Activated naive CD8-positive, alpha-beta T cell treated with anti-CD3 and anti-CD28 coated beads, Interleukin-2, amount 10 ng/mL, durations not matched to agents 7 days and 5 days (primary cell): ENCODE data around the gene CD8B. TPM values are rescaled to one million over a fixed set of nuclear protein-coding genes. Genes with fewer than 3 reads are reported as not detected.

Experiments used
- ATAC-seq: fragments of 150-1000 bp; cut with Tn5 transposase; one replicate; pipeline ENCODE4 v1.10.0; 2021; ENCODE audit warnings: low read depth, moderate library complexity
- POLR2A ChIA-PET: fragments of 350-600 bp; sonication (Branson Sonifier 250); formaldehyde crosslinking; loops from one replicate; lab custom pipeline; 2021; ENCODE audit warnings: antibody characterized with exemption; lab: Charles Lee
- DNase-seq: peaks from one replicate; pipeline ENCODE4 v3.0.0; 2021
- H3K27ac Mint-ChIP-seq: one replicate; pipeline ENCODE4 v1.8.0; 2022; ENCODE audit warnings: mild to moderate bottlenecking, mixed read lengths
- H3K27me3 Mint-ChIP-seq: one replicate; pipeline ENCODE4 v1.8.0; 2022; ENCODE audit warnings: mild to moderate bottlenecking, moderate library complexity, mixed read lengths
- H3K36me3 Mint-ChIP-seq: one replicate; pipeline ENCODE4 v1.8.0; 2021; ENCODE audit warnings: mild to moderate bottlenecking, mixed read lengths
- H3K4me1 Mint-ChIP-seq: one replicate; pipeline ENCODE4 v1.8.0; 2021; ENCODE audit warnings: mixed read lengths
- H3K4me3 Mint-ChIP-seq: one replicate; pipeline ENCODE4 v1.8.0; 2022; ENCODE audit warnings: mild to moderate bottlenecking, moderate library complexity, mixed read lengths
- H3K9me3 Mint-ChIP-seq: one replicate; pipeline ENCODE4 v1.8.0; 2021; ENCODE audit warnings: mixed read lengths
- total RNA-seq, 2 experiments: library from RNA; stranded (reverse); gene quantifications; one replicate each; pipeline ENCODE4 v1.2.3, GENCODE V29; 2021

The CD8B gene
- total RNA-seq, 2 experiments from 2014 or later, result 475 to 483 TPM

- no peaks in the 10 kb centered on the region for H3K9me3 Mint-ChIP-seq
- POLR2A ChIA-PET, result interaction anchor here (0.8 kb wide), 1 partner anchor 32 kb away, joined by 3 read pairs; no protein-coding TSS in a partner anchor
- H3K4me1 Mint-ChIP-seq, result peaks cover 10% of the 10 kb centered on the region
- ATAC-seq, result no peak
- no peak for DNase-seq
- no peak overlapping the region for H3K27ac Mint-ChIP-seq
- H3K4me3 Mint-ChIP-seq, result no peak overlapping the region
- peaks cover 23% of the 10 kb centered on the region for H3K36me3 Mint-ChIP-seq
- no peaks in the 10 kb centered on the region for H3K27me3 Mint-ChIP-seq
Measured at GRCh38 chr2:86775338-86775737, 86.3 kb downstream of the CD8B start.

GRCh38 chr2:86774862-86775261, 86.8 kb downstream of the CD8B start:
- H3K4me1 Mint-ChIP-seq, result peaks cover 10% of the 10 kb centered on the region
- ATAC-seq (no peak), DNase-seq (no peak)
- H3K4me3 Mint-ChIP-seq, result no peak overlapping the region
- H3K27ac Mint-ChIP-seq, result no peak overlapping the region
- no peaks in the 10 kb centered on the region for H3K27me3 Mint-ChIP-seq
- H3K36me3 Mint-ChIP-seq, result peaks cover 23% of the 10 kb centered on the region
- POLR2A ChIA-PET, result no interaction called here
- no peaks in the 10 kb centered on the region for H3K9me3 Mint-ChIP-seq

- peaks cover 27% of the 10 kb centered on the region for H3K36me3 Mint-ChIP-seq
- POLR2A ChIA-PET, result interaction anchor here (0.9 to 3.8 kb wide), 3 partner anchors 10 to 35 kb away, joined by 3 to 25 read pairs (median 5); no protein-coding TSS in a partner anchor
- ATAC-seq (no peak), DNase-seq (no peak)
- no peak overlapping the region for H3K4me3 Mint-ChIP-seq
- H3K27ac Mint-ChIP-seq, result no peak overlapping the region
- H3K4me1 Mint-ChIP-seq, result peaks cover 12% of the 10 kb centered on the region
- H3K9me3 Mint-ChIP-seq, result no peaks in the 10 kb centered on the region
- H3K27me3 Mint-ChIP-seq, result no peaks in the 10 kb centered on the region
Measured at GRCh38 chr2:86772611-86773010, 89.1 kb downstream of the CD8B start.

- no peak for ATAC-seq
Measured at GRCh38 chr2:86770816-86771301, 90.8 kb downstream of the CD8B start.

GRCh38 chr2:86769838-86770237, 91.8 kb downstream of the CD8B start:
- Mint-ChIP-seq H3K4me1 (peaks cover 16% of the 10 kb centered on the region), H3K36me3 (peaks cover 30% of the 10 kb centered on the region), H3K27me3 (no peaks in the 10 kb centered on the region), H3K4me3 (no peak overlapping the region), H3K9me3 (no peaks in the 10 kb centered on the region), H3K27ac (no peak overlapping the region)
- ATAC-seq (no peak), DNase-seq (no peak)
- POLR2A ChIA-PET, result interaction anchor here (1.0 to 3.8 kb wide), 2 partner anchors 14 to 17 kb away, joined by 3 to 25 read pairs; no protein-coding TSS in a partner anchor

More at GRCh38 chr2:86770816-86771301, 90.8 kb downstream of the CD8B start:
- no peaks in the 10 kb centered on the region for H3K27me3 Mint-ChIP-seq
- peaks cover 12% of the 10 kb centered on the region for H3K4me1 Mint-ChIP-seq
- POLR2A ChIA-PET, result interaction anchor here (3.8 kb wide), 1 partner anchor 13 kb away, joined by 25 read pairs; no protein-coding TSS in a partner anchor
- no peak overlapping the region for H3K4me3 Mint-ChIP-seq
- DNase-seq, result no peak
- no peaks in the 10 kb centered on the region for H3K9me3 Mint-ChIP-seq
- H3K36me3 Mint-ChIP-seq, result peaks cover 31% of the 10 kb centered on the region
- H3K27ac Mint-ChIP-seq, result no peak overlapping the region

- no peaks in the 10 kb centered on the region for H3K9me3 Mint-ChIP-seq
- DNase-seq, result no peak
- no peak overlapping the region for H3K27ac Mint-ChIP-seq
- peaks cover 24% of the 10 kb centered on the region for H3K36me3 Mint-ChIP-seq
- H3K4me3 Mint-ChIP-seq, result no peak overlapping the region
- H3K4me1 Mint-ChIP-seq, result peaks cover 23% of the 10 kb centered on the region
- no peak for ATAC-seq
- no peaks in the 10 kb centered on the region for H3K27me3 Mint-ChIP-seq
- POLR2A ChIA-PET, result interaction anchor here (1.0 to 3.2 kb wide), 2 partner anchors 17 to 40 kb away, joined by 3 to 14 read pairs; no protein-coding TSS in a partner anchor
Measured at GRCh38 chr2:86768189-86768949, 93.3 kb downstream of the CD8B start.

Other genes starting within 250 kb of the CD8B start
- gene RNF103, start 238.0 kb downstream of the CD8B start, total RNA-seq, result 10 to 100 TPM; 20.1 to 20.9 TPM
- gene RMND5A, start 141.6 kb downstream of the CD8B start, total RNA-seq, result 10 to 100 TPM; 36.1 to 42.1 TPM
- 100 to 1,000 TPM; 666 to 683 TPM for gene CD8A, start 71.0 kb downstream of the CD8B start, total RNA-seq
- gene RGPD1, start 80.2 kb upstream of the CD8B start, total RNA-seq, result 1 to 10 TPM; 8.5 to 8.6 TPM
- gene PLGLB1, start 160.0 kb upstream of the CD8B start, total RNA-seq, result 10 to 100 TPM in 1 of 2 experiments, 1 to 10 TPM in 1; 7.9 to 14.0 TPM